Suprapubic skin (tissue), 4 donors: ENCODE data around the gene NBEA. TPM values are rescaled to one million over a fixed set of nuclear protein-coding genes. Genes with fewer than 3 reads are reported as not detected.

Experiments
- DNase-seq, 2 donors: peaks; one replicate each; pipeline ENCODE4 v3.0.0-alpha.2; 2019; ENCODE audit warnings: low spot score in 2 of 2
- H3K27ac ChIP-seq: fragments of 200-600 bp; sonication (generic); one replicate; pipeline ENCODE4 v1.5.1; 2019
- H3K27me3 ChIP-seq: fragments of 200-600 bp; sonication (generic); one replicate; pipeline ENCODE4 v1.5.1; 2019
- H3K36me3 ChIP-seq: fragments of 200-600 bp; sonication (generic); one replicate; pipeline ENCODE4 v1.5.1; 2019
- H3K4me1 ChIP-seq: fragments of 200-600 bp; sonication (generic); one replicate; pipeline ENCODE4 v1.5.1; 2019
- H3K4me3 ChIP-seq: fragments of 200-600 bp; sonication (generic); one replicate; pipeline ENCODE4 v1.5.1; 2019; ENCODE audit warnings: mild to moderate bottlenecking
- H3K9me3 ChIP-seq: fragments of 200-600 bp; sonication (generic); one replicate; pipeline ENCODE4 v1.5.1; 2019
- CTCF ChIP-seq, 2 donors: fragments of 200-600 bp in 1 of 2; fragments of 450-650 bp in 1 of 2; sonication (generic) in 1 of 2; IDR thresholded peaks; one replicate each; pipeline ENCODE4 v1.5.1; 2016 to 2019; ENCODE audit warnings: antibody characterized with exemption in 2 of 2, mild to moderate bottlenecking in 1 of 2, moderate library complexity in 1 of 2
- EP300 ChIP-seq: sonication (generic); formaldehyde crosslinking; IDR thresholded peaks from one replicate; pipeline ENCODE4 v1.6.1; 2017; ENCODE audit warnings: antibody characterized with exemption
- POLR2A ChIP-seq, 2 donors: fragments of 450-650 bp; IDR thresholded peaks; one replicate each; pipeline ENCODE4 v1.6.1; 2017; ENCODE audit warnings: antibody characterized with exemption in 2 of 2, mild to moderate bottlenecking in 2 of 2, moderate library complexity in 2 of 2
- POLR2AphosphoS5 ChIP-seq, 3 donors: sonication (generic); formaldehyde crosslinking; IDR thresholded peaks; one replicate each; pipeline ENCODE4 v1.6.1; 2017; ENCODE audit warnings: antibody characterized with exemption in 3 of 3
- WGBS: methylation state at CpG from one replicate; pipeline ENCODE4 v1.1.5; 2018; 5-methylcytosine and 5-hydroxymethylcytosine counted together
- total RNA-seq, 4 donors: library from RNA; depleted of rRNA; stranded (reverse); fragments of >200 nt; gene quantifications; one replicate each; pipeline ENCODE4 v1.1.0, GENCODE V29; 2016

NBEA gene
- total RNA-seq, 4 donors from 2014 or later, result 3.1 to 9.7 (median 4.1) TPM

- Histone ChIP-seq H3K27me3 (no peaks in the 10 kb centered on the region), H3K4me1 (no peaks in the 10 kb centered on the region), H3K36me3 (no peaks in the 10 kb centered on the region), H3K9me3 (no peaks in the 10 kb centered on the region), H3K4me3 (no peak overlapping the region), H3K27ac (no peak overlapping the region)
- no peak for TF ChIP-seq POLR2A (IDR thresholded peaks at IDR 0.05)
- TF ChIP-seq EP300, result no peak
- no peak for TF ChIP-seq POLR2AphosphoS5 (IDR thresholded peaks at IDR 0.05)
- no peak for TF ChIP-seq CTCF (IDR thresholded peaks at IDR 0.05)
- DNase-seq, result no peak
- WGBS, result 71% methylated on average over 2 of the region's 2 CpGs
Measured at GRCh38 chr13:35460061-35460460, 518.0 kb downstream of the NBEA start.

GRCh38 chr13:35465371-35465770 lies 523.3 kb downstream of the NBEA start:
- TF ChIP-seq CTCF (IDR thresholded peaks at IDR 0.05), result no peak
- no peak overlapping the region for H3K4me3 ChIP-seq
- peaks cover under 1% of the 10 kb centered on the region for H3K4me1 ChIP-seq
- H3K36me3 ChIP-seq, result no peaks in the 10 kb centered on the region
- H3K9me3 ChIP-seq, result no peaks in the 10 kb centered on the region
- H3K27ac ChIP-seq, result no peak overlapping the region
- DNase-seq, result no peak
- H3K27me3 ChIP-seq, result peaks cover 7% of the 10 kb centered on the region
- 90% methylated on average over 3 of the region's 3 CpGs for WGBS

- Histone ChIP-seq H3K4me3 (no peak overlapping the region), H3K27ac (no peak overlapping the region), H3K27me3 (peaks cover 33% of the 10 kb centered on the region), H3K9me3 (no peaks in the 10 kb centered on the region), H3K36me3 (no peaks in the 10 kb centered on the region), H3K4me1 (peaks cover 8% of the 10 kb centered on the region)
- 86% methylated on average over 1 of the region's 1 CpG for WGBS
- TF ChIP-seq POLR2AphosphoS5 (IDR thresholded peaks at IDR 0.05), result no peak
- TF ChIP-seq CTCF (IDR thresholded peaks at IDR 0.05), result no peak
- no peak for TF ChIP-seq EP300
- TF ChIP-seq POLR2A (IDR thresholded peaks at IDR 0.05), result no peak
- DNase-seq, result no peak
Measured at GRCh38 chr13:35468195-35468594, 526.1 kb downstream of the NBEA start.

- H3K27me3 ChIP-seq, result peaks cover 44% of the 10 kb centered on the region
- TF ChIP-seq POLR2A (IDR thresholded peaks at IDR 0.05) (no peak), EP300 (no peak), CTCF (IDR thresholded peaks at IDR 0.05) (no peak), POLR2AphosphoS5 (IDR thresholded peaks at IDR 0.05) (no peak)
- peak overlapping the region; percentile 67 for H3K27ac ChIP-seq
- H3K36me3 ChIP-seq, result no peaks in the 10 kb centered on the region
- 55% methylated on average over 10 of the region's 10 CpGs for WGBS
- H3K4me1 ChIP-seq, result peaks cover 10% of the 10 kb centered on the region
- DNase-seq, result no peak
- peak overlapping the region; percentile 59 for H3K4me3 ChIP-seq
- H3K9me3 ChIP-seq, result no peaks in the 10 kb centered on the region
Measured at GRCh38 chr13:35469806-35470525, 527.9 kb downstream of the NBEA start.

GRCh38 chr13:35470671-35471661 lies 528.9 kb downstream of the NBEA start:
- H3K4me1 ChIP-seq, result peaks cover 14% of the 10 kb centered on the region
- H3K9me3 ChIP-seq, result no peaks in the 10 kb centered on the region
- peak; percentile 67 to 78 for DNase-seq
- no peaks in the 10 kb centered on the region for H3K36me3 ChIP-seq
- peak overlapping the region; percentile 67 for H3K27ac ChIP-seq
- H3K4me3 ChIP-seq, result peak overlapping the region; percentile 59
- TF ChIP-seq CTCF (IDR thresholded peaks at IDR 0.05), result no peak
- TF ChIP-seq EP300, result no peak
- TF ChIP-seq POLR2AphosphoS5 (IDR thresholded peaks at IDR 0.05), result peak in 1 of 3 donors; percentile 16
- TF ChIP-seq POLR2A (IDR thresholded peaks at IDR 0.05), result no peak
- peaks cover 54% of the 10 kb centered on the region for H3K27me3 ChIP-seq
- 11% methylated on average over 46 of the region's 68 CpGs for WGBS
